HG03064 (cell line): Measurements from ENCODE around the gene DNAJC15.
"Not testable (repeated sequence)": the region's sequence is repeated elsewhere in the genome, so short reads cannot be mapped to it uniquely, and the experiment has no call there.

Experiments
- ATAC-seq: cut with Tn5 transposase; IDR thresholded peaks from one replicate; pipeline ENCODE4 v1.9.1; 2021; ENCODE audit warnings: low read depth; ENCODE audit not compliant: unreplicated experiment

Gene DNAJC15

DNA sequence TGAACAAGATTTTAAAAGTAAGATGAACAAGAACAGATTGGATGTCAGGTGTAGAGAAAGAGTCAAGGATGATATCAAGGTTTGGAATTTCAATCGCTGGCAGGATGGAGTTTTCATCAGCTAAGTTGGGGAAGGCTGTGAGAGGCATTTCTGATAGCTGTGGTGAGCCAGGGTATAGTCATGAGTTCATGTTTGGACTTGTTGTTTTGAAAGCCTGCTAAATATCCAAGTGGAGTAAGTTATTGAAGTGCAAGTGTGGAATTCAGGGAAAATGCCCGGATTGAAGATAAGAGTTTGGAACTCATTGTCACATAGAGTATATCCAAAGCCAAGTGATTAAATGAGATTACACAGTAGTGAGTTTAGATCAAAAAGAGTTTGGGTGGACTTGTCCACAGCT lies 20.4 kb upstream of the DNAJC15 start:
- ATAC-seq = no peak

DNA sequence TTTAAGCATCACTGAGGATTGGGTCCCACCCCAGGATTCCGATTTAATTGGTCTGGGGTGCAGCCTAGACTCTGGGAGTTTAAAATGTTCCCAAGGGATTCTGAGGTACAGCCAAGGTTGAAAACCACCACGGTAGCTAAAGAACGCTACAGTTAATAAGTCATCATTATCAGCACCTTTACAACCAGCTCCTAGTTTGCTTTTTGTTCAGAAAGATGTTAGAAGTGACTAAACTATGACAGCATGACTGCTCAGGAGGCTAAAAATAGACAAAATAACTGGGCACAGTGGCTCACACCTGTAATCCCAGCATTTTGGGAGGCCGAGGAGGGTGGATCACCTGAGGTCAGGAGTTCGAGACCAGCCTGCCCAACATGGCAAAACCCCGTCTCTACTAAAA lies 19.7 kb upstream of the DNAJC15 start:
- no peak for ATAC-seq

DNA sequence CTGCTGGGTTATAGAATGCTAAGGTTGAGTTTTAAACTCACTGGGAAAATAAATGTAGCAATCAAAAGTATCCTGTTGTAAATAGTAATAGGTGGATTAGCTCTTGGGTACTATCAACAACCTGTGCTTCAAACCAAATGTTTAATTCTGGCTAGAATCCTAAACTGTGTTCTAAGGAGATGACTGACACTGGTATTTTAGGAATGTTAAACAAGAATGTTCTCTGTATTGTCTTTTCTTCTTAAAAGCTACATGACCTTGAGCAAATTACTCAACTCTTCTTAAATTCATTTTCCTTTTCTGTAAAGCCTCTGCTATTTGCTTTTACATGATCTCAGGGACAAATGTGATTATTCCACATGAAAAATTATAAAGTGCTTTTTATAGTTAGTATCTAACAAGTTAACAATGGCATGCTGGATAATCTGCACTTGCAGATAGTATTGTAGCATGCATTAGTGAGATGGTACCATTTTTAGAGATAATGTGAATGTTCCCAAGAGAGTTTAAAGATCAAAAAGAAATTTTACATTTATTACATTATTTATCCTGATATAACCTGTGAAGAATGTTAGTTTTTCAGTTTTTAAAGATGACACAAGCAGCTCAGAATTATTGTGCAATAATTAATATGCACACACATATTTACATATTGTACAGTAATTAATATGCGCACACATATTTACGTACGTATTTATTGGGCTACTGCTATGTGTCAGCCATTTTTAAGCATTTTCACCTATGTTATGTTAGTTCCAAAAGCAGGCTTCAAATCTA lies 17.7 kb upstream of the DNAJC15 start:
- ATAC-seq = no peak

DNA sequence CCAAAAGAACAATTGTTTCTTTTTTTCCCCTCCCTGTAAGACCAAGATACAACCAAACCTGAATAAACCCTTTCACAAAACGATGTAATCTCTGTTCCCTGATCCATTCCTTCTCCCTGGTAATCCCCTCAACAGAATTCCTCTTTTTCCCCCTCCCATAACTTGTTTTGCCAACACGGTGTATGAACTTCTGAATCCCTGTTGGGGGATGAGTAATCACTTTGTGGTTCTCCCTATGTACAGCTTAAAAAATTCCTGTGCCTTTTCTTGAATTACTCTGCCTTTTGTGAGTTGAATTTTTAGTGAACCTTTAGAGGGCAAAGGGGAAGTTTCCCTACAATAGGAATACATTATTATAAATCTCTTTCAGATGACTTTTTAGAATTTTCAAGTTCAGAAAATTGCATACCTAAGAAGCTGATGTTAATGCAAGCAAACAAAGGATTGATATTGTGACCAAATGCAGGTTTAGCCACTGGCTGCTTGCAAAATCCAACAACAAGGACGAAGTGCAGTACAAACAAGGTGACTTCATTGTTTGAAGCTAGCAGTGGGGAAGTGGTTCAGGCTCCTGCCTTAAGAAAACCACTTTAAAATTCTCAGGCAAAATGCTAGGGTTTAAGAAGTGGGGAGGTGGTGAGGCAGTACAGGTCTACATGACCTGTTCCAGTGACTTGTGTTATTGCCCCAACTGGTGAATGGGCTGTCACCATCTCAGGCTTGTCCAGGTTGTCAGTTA lies 16.3 kb upstream of the DNAJC15 start:
- no peak for ATAC-seq

DNA sequence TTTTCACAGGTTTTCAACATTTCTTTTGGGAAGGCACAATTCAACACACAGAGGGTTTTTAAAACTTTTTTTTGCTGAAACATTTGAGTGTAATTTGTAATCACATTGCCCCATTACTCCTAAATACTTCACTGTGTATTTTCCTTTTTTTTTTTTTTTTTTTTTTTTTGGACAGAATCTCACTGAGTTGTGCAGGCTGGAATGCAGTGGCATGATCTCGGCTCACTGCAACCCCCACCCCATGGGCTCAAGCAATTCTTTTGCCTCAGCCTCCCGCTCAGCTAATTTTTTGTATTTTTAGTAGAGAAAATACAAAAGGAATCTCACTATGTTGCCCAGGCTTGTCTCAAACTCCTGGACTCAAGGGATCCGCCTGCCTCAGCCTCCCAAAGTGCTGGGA lies 14.8 kb upstream of the DNAJC15 start:
- ATAC-seq = no peak

DNA sequence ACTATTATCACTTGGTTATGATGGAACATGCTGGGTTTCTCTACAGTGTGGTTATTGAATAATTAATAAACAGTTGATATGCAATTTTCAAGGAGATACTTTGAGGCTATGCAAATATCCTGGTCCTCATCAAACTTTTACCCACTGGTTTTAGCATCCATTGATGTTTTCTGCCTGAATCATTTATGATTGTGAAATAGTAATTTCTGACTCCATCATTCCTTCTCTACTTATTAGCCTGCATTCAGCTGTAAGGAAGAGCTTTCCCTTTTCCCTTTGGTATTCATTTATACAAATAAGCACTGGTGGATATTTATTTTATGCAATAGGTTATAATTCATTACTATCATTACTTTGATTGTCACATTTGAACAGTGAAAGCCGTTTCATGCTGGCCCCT lies 13.9 kb upstream of the DNAJC15 start:
- ATAC-seq = no peak

DNA sequence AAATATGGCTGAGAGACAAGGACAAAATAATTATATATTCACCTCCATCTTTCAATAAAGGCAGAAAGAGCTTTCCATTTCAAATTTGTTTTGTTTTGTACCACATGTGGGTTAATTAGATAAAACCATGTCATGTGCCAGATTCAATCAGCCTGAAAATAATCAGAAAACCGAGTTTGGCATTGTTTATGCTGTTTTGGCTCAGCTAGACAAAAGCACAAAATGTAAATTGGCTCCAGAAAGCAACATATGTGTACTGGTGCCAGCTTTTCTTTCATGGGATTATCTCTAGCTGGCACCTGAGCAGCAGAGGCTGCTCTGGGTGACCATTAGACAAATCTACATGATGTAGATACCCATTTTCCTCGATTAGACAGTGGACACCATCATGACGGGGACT lies 9.2 kb upstream of the DNAJC15 start:
- ATAC-seq = no peak

DNA sequence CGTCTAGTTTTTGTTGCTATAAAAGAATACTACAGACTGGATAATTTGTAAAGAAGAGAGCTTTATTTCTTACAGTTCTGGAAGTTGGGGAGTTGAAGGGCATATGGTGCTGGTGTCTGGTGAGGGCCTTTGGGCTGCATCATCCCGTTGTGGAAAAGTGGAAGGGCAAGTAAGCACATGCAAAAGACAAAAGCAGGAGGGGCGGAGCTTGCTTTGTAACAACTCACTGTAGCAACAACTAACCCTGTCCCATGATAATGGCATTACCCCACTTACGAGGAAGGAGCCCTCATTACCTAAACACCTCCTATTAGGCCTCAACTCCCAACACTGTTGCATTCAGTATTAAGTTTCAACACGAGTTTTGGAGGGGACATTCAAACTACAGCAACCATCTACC lies 7.2 kb upstream of the DNAJC15 start:
- ATAC-seq = no peak

DNA sequence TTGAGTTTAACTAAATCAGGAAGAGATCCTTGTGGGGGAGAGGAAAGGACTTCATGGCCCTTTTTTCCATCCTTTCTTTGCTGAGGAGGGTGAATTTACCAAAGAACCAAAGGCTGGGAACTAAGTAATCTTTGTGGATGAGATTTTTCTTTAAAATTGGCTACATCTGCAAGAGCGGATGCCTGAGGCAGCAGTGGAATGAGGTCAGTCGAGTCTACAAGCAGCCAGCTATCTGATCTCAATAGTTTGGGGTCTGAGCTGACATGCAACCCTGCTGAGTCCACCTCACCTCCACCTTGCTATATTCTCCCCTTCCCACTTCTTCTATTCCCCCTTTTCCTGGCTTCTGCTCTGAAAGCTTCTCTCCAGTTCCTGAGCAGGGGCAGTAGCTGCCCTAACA lies 3.6 kb upstream of the DNAJC15 start:
- no peak for ATAC-seq

DNA sequence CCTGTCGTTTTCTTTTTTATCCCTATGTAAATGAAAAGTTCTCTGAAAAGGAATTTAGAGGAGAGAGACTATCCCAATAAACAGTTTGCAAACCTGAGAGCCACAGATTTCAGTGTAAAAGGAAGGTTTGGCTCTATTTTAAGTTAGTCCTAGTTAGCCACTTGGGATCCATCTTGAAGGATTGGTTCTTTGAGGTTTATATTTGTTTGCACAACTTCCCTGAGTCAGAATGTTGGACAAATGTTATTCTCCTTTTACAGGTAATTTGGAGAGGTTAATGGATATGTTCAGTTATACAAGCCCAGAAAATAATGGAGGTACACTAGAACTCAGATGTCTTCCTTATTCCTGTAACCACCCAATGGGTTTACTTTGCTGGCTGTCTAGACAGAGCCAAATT lies 2.6 kb upstream of the DNAJC15 start:
- ATAC-seq = no peak

DNA sequence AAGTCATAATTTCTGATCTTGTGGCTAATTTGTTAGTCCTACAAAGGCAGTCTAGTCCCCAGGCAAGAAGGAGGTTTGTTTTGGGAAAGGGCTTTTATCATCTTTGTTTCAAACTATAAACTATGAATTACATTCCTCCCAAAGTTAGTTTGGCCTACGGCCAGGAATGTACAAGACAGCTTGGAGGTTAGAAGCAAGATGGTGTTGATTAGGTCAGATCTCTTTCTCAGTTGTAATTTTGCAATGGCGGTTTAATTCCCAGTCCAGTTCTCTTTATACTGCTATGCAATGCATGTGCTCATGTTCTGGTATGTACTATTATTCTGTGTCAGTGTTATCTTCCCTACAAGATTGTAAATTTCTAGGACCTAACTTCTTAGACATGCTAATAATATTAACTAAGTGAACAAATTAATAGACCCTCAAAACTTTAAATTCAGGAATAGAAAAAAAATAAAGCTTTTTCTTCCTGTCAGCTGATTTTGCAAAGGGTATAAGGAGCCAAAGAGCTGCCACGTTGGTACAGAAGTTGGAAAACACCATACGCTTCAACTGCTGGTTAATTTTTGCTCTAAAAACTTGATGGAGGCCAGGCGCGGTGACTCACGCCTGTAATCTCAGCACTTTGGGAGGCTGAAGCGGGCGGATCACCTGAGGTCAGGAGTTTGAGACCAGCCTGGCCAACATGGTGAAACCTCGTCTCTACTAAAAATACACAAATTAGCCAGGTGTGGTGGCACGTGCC lies 1.3 kb upstream of the DNAJC15 start:
- ATAC-seq = no peak

DNA sequence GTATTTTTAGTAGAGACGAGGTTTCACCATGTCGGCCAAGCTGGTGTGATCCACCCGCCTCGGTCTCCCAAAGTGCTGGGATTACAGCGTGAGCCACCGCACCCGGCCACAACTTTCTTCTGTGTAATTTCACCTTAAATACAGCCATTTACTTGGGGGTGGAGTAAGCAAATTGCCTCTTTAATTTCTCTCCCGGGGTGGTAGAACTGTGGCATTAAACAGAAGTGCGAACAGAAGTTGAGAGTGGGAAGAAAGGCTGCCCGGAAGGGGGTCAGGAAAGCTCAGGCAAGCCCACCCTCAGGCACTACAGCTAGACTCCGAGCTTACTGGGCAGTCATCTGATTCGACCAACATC lies 475 bp upstream of the DNAJC15 start:
- ATAC-seq = no peak

DNA sequence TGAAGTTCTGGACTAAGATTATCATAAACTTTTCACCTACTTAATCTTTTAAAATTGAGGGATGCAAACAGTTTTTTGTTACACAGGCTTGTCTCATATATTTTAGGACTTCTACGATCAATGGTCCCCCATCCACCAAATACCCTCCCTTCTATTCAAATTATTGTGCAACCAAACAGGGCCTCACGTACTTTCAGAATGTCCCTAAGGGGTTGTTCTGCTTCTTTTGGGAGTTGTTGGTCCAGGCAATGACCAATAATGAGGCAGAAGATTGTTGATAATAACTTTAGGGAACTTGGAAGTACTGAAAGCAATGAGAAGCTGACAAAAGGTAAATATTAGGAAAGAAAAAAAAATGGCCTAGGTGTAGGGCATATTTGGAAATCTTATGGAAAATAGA lies 2.9 kb downstream of the DNAJC15 start:
- no peak for ATAC-seq

DNA sequence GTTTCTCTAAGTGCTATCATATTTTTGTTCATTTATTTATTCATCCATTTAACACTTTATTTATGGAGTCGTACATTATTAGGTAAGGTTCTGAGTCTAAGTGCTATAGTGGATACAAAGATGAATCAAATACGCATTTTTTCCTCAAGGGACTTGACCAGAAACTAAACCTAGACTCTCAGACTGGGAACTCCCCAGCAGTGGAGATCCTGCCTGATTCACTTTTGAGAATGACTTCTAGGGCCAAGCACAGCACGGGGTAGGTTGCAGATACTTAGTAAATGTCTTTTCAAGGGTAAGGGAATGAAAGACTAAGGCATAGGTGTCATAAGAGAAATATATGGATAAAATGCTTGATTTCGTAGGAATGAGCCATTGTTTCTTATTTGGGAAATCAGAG lies 7.2 kb downstream of the DNAJC15 start:
- no peak for ATAC-seq

DNA sequence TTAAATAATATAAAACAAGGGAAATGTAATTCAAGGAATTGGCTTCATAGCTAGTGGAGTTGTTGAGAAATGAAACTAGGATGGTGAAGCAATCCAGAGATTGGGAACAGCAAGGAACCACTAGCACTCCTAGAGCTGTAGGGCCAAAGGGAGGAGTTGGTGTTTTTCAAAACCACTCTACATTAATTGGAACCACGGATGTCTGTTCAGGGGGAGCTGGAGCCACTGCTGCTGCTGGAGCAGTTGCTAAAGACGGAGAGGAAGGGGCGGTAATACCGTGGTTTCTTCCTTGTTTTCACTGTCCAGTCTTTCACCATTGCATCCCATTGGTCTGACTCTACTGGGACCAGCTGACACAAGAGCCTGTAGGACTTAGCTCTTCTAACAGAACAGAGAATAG lies 8.5 kb downstream of the DNAJC15 start:
- no peak for ATAC-seq

DNA sequence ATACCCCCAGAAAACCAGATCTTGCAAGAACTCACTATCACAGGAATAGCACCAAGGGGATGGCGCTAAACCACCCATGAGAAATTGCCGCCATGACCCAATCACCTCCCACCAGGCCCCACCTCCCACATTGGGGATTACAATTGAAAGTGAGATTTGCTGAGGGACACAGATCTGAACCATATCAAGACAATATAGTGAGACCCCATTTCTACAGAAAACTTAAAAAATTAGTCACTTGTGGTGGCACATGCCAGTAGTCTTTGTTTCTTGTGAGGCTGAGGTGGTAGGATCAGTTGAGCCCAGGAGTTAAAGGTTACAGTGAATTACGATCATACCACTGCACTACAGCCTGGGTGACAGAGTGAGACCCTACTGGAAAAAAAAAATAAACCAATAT lies 9.7 kb downstream of the DNAJC15 start:
- no peak for ATAC-seq

DNA sequence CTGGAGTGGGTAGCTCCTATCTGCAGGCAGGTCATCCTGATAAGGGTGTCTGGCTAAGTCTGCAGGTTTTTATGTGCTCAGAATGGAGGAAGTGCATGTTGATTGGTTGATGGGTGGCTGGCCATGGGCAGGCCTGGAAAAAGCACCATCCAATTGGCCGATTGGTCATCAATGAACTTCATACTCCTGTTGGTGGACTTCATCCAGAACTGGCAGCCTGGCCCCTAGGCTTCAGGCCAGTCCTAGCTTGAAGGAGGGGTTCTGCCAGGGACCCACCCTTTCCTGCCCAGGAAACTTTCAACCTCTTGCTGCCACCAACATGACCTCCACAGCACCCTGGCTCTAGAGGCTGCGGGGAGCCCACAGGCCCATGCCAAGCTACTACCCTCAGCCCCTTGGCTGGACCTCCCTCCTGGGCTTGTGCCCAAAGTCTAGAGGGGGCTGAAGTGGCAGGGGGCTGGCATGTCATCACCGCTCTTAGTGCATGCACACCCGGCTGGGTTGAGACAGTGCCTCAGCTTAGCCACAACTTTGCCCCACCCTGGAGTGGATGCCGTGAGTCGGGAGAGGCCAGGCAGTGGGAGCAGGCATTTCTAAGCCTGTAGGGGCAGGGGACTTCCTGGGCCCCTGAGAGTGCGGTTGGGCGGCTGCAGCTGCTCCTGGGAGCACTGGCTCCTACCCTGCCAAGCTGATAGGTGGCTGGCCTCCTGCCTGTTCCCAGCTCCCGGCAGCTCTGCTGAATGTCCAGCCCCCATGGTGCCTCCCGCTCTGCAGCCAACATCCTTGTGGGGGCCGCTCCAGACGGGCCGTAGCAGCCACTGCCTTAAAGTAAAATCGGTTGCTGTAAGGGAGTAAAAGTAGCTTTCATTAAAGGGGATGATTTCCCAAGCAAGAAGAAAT lies 13.2 kb downstream of the DNAJC15 start:
- no peak for ATAC-seq

DNA sequence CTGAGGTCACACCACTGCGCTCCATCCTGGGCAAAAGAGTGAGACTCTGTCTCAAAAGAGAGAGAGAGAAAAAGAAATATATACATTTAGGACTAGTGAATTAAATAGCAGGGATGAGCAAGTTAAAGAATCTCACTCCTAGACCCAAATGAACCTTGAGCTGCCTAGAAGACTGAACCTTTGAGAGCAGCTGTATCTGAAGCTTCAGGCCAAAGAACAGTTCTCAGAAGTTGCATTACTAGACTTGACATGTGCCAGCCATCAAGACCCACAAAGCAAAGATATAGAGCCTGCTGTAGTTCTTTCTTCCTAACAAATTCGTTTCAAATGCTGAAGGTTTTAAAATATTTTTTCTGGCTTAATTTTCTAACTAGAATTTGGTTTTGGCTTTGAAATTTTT lies 16.6 kb downstream of the DNAJC15 start:
- ATAC-seq = no peak

DNA sequence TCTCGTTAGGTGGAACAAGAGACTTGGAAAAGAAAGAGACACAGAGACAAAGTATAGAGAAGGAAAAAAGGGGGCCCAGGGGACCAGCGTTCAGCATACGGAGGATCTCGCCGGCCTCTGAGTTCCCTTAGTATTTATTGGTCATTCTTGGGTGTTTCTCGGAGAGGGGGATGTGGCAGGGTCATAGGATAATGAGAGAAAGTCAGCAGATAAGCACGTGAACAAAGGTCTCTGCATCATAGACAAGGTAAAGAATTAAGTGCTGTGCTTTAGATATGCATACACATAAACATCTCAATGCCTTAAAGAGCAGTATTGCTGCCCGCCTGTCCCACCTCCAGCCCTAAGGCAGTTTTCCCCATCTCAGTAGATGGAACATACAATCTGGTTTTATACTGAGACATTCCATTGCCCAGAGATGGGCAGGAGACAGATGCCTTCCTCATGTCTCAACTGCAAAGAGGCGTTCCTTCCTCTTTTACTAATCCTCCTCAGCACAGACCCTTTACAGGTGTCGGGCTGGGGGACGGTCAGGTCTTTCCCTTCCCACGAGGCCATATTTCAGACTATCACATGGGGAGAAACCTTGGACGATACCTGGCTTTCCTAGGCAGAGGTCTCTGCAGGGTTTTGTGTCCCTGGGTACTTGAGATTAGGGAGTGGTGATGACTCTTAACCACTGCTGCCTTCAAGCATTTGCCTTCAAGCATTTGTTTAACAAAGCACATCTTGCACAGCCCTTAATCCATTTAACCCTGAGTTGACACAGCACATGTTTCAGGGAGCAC lies 17.4 kb downstream of the DNAJC15 start:
- not testable (repeated sequence) for ATAC-seq

DNA sequence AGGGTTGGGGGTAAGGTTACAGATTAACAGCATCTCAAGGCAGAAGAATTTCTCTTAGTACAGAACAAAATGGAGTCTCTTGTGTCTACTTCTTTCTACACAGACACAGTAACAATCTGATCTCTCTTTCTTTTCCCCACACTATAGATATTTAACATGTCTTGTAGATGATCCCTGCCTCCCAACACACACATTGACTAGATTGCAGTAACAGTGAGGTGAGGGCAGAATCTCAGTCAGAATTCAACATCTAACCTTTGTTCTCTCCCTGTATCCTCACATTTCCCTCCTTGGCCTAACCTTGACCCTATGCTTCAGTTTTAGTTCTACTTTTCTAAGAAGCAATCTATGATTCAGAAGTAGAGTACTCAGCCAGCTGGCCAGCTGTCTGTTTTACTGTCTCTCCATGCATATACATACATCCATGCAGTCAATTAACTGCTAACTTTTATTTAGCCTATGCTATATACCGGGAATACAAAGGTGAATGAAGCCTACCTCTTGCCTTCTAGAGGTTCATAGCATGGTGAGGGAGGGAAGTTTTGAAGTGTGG lies 18.1 kb downstream of the DNAJC15 start:
- no peak for ATAC-seq
